Left hindlimb (tissue), 1 donor: ENCODE results near the gene ITPR1.
"Not testable (repeated sequence)": the region's sequence is repeated elsewhere in the genome, so short reads cannot be mapped to it uniquely, and the experiment has no call there.

Source experiments
- DNase-seq: peaks from one replicate; pipeline ENCODE4 v3.0.0-alpha.2; 2018

Gene ITPR1

DNA sequence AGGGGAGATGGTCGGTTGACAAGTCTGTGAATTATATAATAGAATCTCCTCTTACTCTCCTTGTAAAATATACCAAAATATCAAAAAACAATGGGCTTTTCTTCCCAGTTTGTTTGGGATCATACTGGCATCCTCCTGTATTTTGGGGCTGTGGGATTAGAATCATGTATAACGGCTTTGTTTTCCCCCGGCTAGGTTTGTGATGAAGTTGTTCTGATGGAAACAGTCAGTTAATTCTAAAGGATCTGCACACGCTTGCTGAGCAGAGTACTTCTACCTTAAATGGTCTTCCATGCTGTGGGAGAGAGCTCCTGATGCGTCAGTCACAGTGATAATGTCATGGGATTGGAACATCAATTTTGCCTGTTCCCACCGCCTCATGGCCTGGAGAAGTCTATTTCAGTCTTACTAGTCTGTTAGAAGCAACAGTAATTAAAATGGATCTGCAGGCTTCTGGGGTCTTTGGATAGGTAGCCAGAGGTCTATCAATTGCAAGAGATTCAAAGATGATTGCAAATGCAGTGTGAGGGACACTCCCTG lies 81.3 kb downstream of the ITPR1 start:
- DNase-seq, result no peak

DNA sequence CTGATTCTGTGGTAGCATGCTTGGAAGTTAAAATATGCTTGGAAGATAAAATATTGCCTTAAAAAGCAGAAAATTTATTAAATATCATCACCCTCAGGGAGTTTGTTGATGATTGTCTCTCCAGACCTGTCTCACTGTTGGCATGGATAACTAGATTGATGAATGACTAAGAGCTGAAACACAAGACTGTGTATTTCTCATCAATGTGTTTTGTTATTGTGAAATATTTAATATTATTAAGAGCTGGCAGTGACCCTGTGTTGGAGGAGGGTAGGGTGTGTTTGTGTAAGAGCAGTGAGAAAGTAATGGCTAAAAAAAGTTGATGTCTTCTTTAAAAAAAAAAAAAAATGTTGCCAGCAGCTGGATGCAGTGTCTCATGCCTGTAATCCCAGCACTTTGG lies 82.2 kb downstream of the ITPR1 start:
- DNase-seq, result no peak

DNA sequence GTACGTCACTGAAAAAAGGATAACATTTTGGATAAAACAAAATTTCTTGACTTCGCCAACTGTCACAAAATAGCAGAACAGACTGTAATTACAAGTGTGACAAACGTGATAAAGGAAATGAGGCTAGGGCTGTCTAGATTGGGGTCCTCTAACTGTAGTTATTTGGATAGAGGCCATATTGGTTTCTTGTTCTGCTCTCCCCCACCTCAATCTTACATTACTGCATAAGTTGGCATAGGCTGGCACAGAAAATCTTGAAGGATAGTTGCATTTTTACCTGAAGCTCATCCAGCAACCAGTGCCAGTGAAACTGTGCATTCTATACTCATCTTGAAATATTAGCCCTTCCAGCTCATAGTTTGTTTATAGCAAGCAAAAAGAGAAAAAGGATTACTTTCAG lies 84.6 kb downstream of the ITPR1 start:
- no peak for DNase-seq

DNA sequence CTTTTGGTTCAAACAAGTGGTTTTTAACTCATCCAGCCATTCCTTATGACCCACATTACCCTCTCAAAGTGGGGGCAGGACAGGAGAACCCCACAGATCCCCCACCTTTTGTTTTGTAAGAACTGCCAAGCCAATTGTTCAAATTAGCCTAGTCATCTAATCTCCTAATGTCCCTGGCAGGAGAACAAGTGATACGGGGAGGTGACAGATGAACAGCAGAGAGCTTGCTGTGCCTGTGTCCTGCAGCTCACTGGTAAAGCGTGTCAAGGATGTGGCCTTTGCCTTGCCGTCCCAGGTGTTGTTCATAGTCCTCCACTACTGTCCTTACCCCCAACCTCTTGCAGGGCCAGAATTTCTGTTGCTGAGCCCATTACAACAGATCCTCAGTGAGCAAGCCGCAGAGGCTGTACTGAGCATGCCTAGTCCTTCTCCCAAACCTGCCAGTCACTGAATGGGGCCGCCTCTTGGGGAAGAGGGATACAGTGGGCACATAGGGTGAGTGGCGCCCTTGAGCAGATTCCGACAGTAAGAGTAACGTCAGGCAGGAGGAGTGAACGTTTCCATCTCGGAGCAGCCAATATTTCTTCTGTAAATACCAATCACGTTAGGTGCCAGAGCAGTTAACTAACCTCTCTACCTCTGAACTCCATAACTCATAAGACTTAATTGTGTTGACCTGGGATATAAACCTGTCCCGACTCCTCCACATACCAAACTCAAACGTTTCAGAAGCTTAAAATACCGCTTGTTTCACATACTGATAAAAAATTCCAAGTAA lies 87.4 kb downstream of the ITPR1 start:
- no peak for DNase-seq

DNA sequence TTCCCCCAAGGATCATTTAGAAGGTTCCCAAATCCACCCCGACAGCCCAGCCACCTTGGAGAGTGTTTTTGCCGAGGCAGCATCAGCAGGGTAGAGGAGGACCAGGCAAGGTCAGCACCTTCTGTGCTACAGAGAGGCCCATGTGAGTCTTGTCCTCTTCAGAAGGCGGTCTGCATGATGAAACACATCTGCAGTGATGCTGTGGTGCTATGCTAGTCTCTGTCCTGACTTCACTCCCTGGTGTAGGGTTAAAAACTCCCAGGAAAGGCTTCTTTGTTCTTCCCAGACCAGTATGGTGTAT lies 87.9 kb downstream of the ITPR1 start:
- DNase-seq, result no peak

DNA sequence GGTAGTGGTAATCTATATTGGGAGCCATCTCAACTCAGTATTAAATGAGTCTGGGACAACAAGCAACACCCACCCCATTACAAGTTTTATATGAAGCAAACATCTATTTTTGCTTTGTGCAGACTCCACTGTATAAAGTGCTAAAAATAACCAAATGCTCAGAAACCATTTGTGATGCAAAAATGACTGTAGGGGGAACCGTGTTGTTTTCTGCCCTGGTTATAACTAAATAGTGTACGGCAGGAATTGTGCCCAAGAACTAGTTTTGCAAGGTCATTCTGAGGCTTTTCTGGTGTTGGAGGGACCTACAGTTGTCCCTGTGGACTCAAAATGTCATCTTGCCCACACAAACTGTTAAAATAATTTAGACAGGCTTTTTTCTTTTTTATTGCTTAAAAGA lies 88.3 kb downstream of the ITPR1 start:
- no peak for DNase-seq

DNA sequence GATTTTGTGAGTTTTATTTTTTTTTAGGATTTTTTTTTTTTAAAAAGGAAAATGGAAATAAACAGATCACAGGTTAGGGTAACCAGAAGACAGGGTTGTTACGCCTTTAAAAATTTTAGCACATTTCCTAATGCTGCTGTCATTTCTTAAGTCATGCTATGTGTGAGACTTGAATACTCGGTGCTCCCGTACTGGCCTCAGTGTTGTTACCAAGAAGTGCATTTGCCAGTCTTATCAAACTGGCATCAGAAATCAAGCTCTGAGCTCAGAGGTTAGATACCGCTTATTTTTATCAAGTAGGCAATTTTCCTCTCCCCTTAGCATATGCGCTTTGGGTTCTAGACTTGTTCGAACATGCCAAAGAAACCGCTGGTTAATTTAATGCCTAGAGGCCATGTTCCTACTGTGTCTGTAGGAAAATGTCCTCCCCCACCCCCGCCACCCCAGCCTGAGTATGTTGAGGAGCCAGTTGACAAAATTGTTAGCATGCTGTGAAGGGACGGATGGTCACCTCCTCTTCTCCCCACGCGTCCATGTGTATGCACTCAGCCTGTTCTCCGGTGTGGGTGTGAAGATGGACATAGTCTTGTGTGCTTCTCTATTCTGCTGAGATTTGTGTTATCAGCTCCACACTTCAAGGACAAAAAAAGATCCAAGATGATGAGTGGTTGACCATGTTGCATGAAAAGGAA lies 88.9 kb downstream of the ITPR1 start:
- no peak for DNase-seq

DNA sequence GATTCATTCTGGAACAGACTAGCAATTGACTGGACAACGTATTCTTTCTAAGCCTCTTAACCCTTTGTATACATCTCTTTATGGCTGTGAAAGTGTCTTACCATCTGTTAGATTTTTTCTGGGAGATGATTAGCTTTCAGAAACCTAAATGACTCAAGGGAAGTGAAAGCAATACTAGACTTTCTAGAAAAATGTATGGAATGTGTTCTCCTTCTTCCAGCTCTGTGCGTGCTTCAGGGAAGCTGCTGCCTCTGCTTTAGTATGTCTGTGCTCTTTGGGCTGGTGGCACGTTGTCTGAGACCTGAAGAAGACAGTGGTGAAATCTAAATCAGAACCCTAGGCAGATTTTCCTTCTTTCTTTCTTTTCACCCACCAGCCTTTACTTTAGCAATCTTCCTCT lies 89.5 kb downstream of the ITPR1 start:
- no peak for DNase-seq

DNA sequence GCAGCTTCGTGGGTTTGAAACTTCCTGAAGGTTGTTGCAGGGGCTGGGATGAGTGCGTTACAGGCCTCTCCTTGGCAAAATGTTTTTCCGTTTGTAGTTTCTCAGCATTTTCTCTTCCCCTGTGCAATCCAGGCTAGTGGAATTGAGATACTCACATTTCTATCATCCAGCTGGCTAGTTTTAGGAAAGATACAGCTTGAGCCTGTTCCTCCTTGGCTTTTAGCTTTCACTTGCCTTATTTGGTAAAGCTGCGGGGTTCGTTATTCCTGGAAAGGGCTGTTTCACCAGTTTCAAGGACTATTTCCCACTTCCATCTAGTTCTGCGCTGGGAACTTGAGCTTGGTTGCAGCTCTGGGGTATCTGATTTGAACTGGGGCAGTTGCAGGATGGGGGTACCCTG lies 90.3 kb downstream of the ITPR1 start:
- peak; percentile 45 for DNase-seq

DNA sequence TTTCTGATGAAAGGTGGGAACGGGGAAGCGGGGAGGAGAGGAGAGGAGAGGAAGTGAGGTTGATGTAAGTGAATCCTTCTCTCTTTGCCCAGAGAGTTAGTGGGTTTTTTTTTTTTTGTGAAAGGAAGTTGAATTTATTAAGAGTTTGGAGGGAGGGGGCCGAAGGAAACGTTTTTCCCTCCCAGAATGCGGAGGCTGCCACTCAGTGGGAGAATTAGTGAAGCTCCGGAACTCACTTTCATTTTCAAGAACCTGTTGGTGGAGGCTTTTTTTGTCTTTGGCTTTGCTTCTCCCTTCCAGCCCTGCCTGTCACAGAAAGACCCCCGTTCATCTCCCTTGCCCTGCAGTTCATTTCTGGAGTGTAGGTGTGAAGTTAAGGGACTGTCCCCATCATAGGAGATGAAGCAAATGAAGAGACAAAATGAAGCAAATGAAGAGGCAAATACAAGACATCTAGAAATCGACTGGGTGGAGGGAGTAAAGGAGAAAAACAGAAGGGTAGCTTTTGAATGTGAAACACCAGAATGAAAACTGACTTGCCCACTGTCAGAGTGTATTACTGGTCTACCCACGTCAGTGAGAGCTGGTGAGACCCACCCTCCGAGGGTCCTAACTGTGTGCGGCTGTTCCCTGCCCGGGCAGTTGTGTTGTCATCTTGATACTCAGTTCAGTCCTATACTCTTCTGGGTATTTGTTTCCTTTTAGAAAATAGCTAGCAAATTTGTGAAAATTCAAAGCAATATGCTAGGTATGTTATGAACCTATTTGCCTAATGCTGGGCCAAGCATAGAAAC lies 91.5 kb downstream of the ITPR1 start:
- peak; percentile 52 for DNase-seq

DNA sequence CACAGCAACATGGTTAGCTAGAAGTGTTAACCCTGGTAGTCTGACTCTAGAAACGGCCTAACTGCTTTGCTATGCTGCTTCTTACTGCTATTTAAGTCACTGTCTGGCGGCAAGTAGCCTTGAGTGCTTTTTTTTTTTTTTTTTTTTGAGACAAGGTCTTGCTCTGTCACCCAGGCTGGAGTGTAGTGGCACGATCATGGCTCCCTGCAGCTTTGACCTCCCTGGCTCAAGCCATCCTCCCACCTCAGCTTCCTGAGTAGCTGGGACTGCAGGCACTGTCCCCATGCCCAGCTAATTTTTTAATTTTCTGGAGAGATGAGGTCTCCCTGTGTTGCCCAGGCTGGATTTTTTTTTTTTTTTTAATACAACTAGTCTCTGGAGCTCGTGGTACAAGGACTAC lies 93.2 kb downstream of the ITPR1 start:
- no peak for DNase-seq

DNA sequence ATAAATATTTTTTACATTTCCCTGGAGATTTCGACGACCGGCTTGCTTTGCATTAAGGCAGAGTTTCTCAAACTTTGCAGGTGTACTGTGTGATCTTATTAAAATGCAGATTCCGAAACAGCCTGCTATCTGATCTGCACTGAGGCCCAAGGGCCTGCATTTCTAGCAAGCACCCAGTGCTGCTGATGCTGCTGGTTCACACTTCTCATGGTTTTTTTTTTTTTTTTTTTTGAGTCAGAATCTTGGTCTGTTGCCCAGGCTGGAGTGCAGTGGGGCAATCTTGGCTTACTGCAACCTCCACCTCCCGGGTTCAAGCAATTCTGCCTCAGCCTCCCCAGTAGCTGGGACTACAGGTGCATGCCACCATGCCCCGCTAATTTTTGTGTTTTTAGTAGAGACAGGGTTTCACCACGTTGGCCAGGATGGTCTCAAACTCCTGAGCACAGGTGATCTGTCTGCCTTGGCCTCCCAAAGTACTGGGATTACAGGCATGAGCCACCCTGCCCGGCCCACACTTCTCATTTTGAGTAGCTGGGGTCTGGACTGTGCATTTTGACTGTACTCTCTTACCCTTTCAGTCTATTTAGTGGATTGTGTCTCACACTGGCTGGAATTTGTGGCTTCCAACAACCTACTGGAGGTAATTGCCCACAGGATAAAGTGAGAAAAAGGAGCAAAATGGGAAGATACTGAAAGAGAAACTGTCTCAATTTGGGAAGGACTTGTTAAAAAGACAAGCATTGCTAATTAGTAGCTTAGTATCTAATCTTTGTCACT lies 94.1 kb downstream of the ITPR1 start:
- no peak for DNase-seq

DNA sequence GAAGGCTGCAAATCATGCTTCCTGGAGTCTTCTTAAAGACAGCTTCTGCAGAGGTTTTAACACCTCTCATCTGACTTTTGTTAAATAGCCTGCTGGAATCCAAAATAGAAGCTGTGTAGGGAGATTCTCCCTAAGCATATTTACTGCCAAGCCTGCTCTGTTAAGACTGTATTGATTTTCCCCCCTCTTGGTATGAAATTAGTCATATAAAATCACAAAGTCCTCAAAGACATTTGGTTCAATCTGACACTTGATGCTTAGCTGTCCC lies 94.6 kb downstream of the ITPR1 start:
- no peak for DNase-seq

DNA sequence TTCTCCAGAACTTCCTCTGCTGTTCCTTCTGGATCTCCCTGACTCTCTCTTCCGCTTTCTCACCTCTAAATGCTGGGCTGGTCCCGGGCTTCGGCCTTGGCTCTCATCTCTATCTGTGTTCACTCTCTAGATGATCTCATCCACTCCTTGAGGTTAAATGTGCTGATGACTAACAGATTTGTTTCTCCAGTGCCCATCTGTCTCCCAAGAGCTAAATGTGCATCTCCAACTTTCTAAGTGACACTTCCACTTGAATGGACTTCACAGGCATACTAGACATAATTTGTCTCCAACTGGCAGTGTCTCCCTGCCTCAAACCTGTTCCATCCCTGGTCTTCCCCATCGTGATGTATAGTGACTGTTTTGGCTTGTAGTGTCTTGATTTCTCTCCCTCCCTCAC lies 95.3 kb downstream of the ITPR1 start:
- DNase-seq, result no peak

DNA sequence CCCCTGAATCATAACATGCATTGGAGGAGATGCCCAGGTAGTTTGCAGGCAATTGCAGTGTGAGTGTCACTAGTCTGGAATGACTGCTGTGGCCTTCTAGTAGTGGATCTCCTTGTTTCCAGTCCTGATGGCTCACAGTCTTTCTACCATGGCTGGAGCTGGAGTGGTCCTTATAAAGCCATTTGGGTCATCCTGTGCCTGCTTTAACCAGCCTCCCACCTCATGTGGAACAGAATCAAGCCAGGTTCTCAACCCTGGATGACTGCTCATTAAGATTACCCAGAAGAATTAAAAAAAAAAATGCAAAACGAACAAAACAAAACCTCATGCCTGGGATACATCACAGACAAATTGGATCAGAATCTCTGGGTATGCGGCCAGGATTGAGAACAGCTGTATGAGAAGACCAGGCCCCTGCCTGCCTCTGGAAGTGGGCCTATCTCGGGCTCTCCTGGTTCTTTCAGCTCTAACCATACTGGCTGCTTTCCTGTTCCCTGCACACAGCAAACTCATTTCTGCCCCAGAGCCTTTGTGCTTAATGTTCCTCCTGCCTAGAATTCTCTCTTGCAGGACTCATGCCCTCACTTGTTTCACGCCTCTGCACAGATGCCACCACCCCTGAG lies 96.4 kb downstream of the ITPR1 start:
- no peak for DNase-seq

DNA sequence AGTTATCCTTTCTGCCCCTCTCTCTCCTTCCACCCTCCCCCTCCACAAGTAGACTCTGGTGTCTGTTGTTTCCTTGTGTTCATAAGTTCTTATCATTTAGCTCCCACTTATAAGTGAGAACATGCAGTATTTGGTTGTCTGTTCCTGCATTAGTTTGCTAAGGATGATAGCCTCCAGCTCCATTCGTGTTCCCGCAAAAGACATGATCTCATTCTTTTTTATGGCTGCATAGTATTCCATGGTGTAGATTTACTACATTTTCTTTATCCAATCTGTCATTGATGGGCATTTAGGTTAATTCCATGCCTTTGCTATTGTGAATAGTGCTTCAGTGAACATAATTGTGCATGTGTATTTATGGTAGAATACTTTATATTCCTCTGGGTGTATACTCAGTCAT lies 97.7 kb downstream of the ITPR1 start:
- not testable (repeated sequence) for DNase-seq

DNA sequence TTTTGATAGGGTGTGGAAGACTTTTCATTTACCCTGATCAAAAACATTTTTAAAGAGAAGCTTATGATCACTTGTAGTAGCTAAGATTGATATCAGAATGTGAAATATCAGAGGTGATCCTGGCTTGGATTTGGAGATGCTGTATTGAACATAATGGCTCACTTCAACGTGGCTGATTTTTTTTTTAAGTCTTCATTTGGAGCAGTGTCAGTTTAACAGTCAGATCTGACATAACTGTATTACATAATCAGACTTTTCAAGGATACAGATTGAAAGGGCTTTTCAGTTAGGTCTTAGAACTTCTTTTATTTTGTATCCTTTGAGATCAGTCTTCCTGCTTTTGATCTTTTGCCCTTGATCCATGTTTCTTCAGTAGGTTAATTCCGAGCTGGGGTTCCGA lies 98.5 kb downstream of the ITPR1 start:
- no peak for DNase-seq

DNA sequence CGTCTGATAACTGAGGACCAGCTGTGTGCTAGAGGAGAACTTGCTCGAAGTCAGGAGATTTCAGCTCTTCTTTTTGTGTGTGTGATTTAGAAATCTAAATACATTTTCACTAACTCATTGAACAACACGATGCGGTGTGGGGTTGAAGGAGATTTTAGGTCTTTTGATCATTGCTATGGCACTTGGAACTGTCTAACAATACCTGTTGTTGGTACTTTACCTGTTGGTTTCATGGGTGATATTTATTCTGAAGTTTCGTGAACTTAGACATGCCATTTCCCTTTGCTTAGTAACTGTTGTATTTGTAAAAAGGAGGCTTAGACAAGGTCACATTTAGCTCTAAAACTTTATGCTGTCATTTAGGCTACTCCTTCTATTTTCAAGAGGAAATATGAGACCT lies 99.9 kb downstream of the ITPR1 start:
- DNase-seq, result no peak

DNA sequence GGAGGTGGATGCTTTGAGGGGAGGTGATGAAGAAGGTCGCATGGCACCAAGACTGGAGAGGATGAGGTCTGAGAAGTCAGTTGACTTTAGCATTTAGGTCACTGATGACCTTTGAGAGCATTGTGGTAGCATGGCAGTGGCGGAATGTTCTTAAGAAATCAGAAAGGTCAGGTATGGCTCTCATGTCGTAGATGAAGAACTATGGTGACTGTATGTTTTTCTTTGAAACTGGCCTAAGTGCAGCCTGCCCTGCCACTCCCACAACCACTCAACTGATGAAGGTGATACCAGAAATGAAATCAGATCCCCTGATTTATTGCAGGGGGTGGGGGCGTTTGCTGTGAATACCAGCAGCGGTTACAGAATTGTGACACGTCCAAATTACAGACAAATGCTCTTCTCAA lies 102.6 kb downstream of the ITPR1 start:
- no peak for DNase-seq

DNA sequence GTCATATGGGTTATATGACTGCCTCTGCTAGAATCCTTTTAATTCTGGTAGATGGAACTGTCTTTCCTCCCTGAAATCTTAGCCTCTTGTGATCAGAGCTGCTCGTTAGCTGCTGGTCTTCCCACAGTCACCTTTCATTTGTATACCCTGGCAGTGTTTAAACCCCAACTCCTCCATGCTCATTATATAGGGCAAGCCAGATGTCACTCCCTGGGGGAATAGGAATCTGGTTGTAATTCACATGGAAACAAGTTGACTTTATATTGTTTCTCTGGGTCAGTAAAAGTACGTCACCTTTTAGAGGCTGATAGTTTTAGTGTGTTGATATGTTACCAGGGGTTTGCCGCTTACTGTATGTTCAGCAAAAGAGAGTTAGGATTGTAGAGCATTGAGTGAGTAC lies 103.5 kb downstream of the ITPR1 start:
- DNase-seq, result no peak

DNA sequence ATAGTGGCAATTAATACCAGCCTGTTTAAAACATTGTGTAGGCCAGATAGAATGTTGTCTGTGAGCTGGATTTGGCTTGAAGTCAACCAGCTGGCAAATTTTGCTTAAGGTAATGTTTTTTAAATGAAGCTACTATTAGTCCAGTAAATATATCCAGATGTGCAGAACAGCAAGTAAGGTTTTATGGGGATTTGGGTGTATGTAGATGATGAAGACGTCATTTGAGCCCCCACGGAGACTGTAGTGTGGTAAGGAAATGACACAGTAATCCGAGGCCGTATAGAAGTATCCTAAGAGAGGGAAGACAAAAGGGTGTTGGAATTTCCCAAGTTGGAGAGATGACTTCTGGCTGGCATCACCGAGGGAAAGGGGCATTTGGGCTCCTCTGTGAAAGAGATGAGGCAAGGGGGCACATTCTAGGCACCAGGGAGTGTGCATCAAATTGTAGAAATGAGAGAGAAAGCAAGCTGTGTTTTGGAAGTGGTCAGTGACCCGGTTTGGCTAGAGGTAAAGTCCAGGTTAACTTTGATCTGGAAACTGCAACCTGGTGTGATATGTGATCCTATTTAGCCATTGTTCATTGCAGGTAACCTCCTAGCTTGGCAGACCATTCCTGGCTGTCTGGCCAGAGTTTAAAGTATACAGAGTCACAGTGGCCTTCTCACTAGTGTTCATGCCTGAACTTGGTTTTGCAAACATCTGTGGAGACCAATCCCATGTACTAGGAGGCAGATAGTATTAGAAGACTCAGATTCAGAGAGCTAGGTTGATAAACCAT lies 104.2 kb downstream of the ITPR1 start:
- DNase-seq, result no peak

DNA sequence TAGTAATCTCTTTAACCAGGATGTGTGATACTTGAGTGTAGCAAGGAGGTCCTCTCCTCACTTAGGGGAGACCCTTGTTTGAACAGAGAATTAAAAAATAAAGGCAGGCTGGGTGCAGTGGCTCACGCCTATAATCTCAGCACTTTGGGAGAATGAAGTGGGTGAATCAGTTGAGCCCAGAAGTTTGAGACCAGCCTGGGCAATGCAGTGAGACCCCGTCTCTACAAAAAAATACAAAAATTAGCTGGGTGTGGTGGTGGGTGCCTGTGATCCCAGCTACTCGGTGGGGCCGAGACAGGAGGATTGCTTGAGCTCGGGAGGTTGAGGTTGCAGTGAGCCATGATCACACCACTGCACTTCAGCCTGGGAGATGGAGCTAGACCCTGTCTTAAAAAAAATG lies 105.1 kb downstream of the ITPR1 start:
- DNase-seq, result not testable (repeated sequence)
